GM23338 (cell line): ENCODE data around the gene KIAA1755. TPM values are rescaled to one million over a fixed set of nuclear protein-coding genes. Genes with fewer than 3 reads are reported as not detected.

Experiments used
- ATAC-seq: fragments of 200-7000 bp; cut with Tn5 transposase; 3 replicates; pipeline ENCODE4 v1.9.1; 2020
- DNase-seq: peaks from one replicate; pipeline ENCODE4 v3.0.0-alpha.2; 2015; ENCODE audit warnings: low spot score
- H2AFZ ChIP-seq: fragments of 200-600 bp; sonication (generic); 2 replicates; pipeline ENCODE4 v1.8.0; 2016; ENCODE audit warnings: antibody characterized with exemption, mild to moderate bottlenecking, moderate library complexity
- H3F3A ChIP-seq: fragments of 200-600 bp; sonication (generic); replicated peaks from 2 replicates; pipeline ENCODE4 v1.8.0; 2017; ENCODE audit warnings: antibody characterized with exemption, mixed run types, low read depth
- H3K27ac ChIP-seq: fragments of 200-600 bp; sonication (generic); 2 replicates; pipeline ENCODE4 v1.6.1; 2016; ENCODE audit warnings: low read depth
- H3K27me3 ChIP-seq: fragments of 200-600 bp; sonication (generic); 2 replicates; pipeline ENCODE4 v1.8.0; 2016; ENCODE audit warnings: mild to moderate bottlenecking, mixed run types, moderate library complexity; ENCODE audit not compliant: insufficient read depth
- H3K36me3 ChIP-seq: fragments of 200-600 bp; sonication (generic); 2 replicates; pipeline ENCODE4 v1.8.0; 2016; ENCODE audit warnings: mild to moderate bottlenecking; ENCODE audit not compliant: insufficient read depth
- H3K4me1 ChIP-seq: fragments of 200-600 bp; sonication (generic); 2 replicates; pipeline ENCODE4 v1.8.0; 2016; ENCODE audit warnings: mild to moderate bottlenecking, moderate library complexity; ENCODE audit not compliant: insufficient read depth
- H3K4me2 ChIP-seq: fragments of 200-600 bp; sonication (generic); 2 replicates; pipeline ENCODE4 v1.7.1; 2017; ENCODE audit warnings: mixed run types
- H3K4me3 ChIP-seq: fragments of 200-600 bp; sonication (generic); 2 replicates; pipeline ENCODE4 v1.6.1; 2016; ENCODE audit warnings: mixed run types
- H3K79me2 ChIP-seq: fragments of 200-600 bp; sonication (generic); replicated peaks from 2 replicates; pipeline ENCODE4 v1.8.0; 2017; ENCODE audit warnings: mild to moderate bottlenecking; ENCODE audit not compliant: insufficient read depth
- H3K9me2 ChIP-seq: fragments of 200-600 bp; sonication (generic); 2 replicates; pipeline ENCODE4 v1.8.0; 2017; ENCODE audit not compliant: insufficient read depth
- H4K20me1 ChIP-seq: fragments of 200-600 bp; sonication (generic); replicated peaks from 2 replicates; pipeline ENCODE4 v1.8.0; 2017; ENCODE audit warnings: mild to moderate bottlenecking; ENCODE audit not compliant: insufficient read depth
- H3K27ac Mint-ChIP-seq: 2 replicates; pipeline ENCODE4 v1.8.0; 2020; ENCODE audit warnings: inconsistent platforms, mild to moderate bottlenecking, moderate library complexity, mixed read lengths
- H3K27me3 Mint-ChIP-seq: 3 replicates; pipeline ENCODE4 v1.8.0; 2022; ENCODE audit warnings: low read depth, mild to moderate bottlenecking, moderate library complexity, mixed read lengths, inconsistent platforms; ENCODE audit not compliant: insufficient read depth, poor library complexity
- H3K36me3 Mint-ChIP-seq: 3 replicates; pipeline ENCODE4 v1.8.0; 2021; ENCODE audit warnings: low read depth, mild to moderate bottlenecking, inconsistent platforms, moderate library complexity, mixed read lengths
- H3K4me1 Mint-ChIP-seq: 3 replicates; pipeline ENCODE4 v1.8.0; 2020; ENCODE audit warnings: mild to moderate bottlenecking, inconsistent platforms, mixed read lengths
- H3K4me3 Mint-ChIP-seq: 3 replicates; pipeline ENCODE4 v1.8.0; 2021; ENCODE audit warnings: moderate library complexity, mild to moderate bottlenecking, inconsistent platforms, mixed read lengths
- H3K9me3 Mint-ChIP-seq: 3 replicates; pipeline ENCODE4 v1.8.0; 2020; ENCODE audit warnings: moderate library complexity, mild to moderate bottlenecking, inconsistent platforms, mixed read lengths
- STAT1 ChIP-seq: IDR thresholded peaks from one replicate; pipeline ENCODE4 v1.6.1; 2016; ENCODE audit warnings: antibody characterized with exemption; ENCODE audit not compliant: unreplicated experiment
- polyA plus RNA-seq: library from polyadenylated mRNA; unstranded; fragments of >200 nt; fragmentation: Nextera tagmentation; extraction: Ambion mirVana; gene quantifications from 2 replicates; pipeline ENCODE4 v1.2.1, GENCODE V29; 2016
- total RNA-seq: library from RNA; depleted of rRNA; stranded (reverse); fragments of >200 nt; shearing (Covaris generic); gene quantifications from 2 replicates; pipeline ENCODE4 v1.2.3, GENCODE V29; 2014
- TF ChIP-seq, protein P1 (sequence below): fragments of 250-450 bp; sonication (Bioruptor Pico); IDR thresholded peaks from 2 replicates; pipeline ENCODE4 v1.5.0; 2020; ENCODE audit warnings: mild to moderate bottlenecking, moderate library complexity
- TF ChIP-seq, protein P2 (sequence below): IDR thresholded peaks from one replicate; pipeline ENCODE4 v1.6.1; 2018; ENCODE audit warnings: antibody characterized with exemption; ENCODE audit not compliant: unreplicated experiment
- TF ChIP-seq, protein P3 (sequence below), 2 experiments: fragments of 200-600 bp in 1 of 2; sonication (generic) in 1 of 2; conservative IDR thresholded peaks; 2 replicates each; pipeline versions ENCODE4 v1.5.1 to v1.6.1; 2016 to 2017; ENCODE audit warnings: antibody characterized with exemption in 2 of 2, low read depth in 2 of 2, mild to moderate bottlenecking in 2 of 2, moderate library complexity in 1 of 2

KIAA1755 gene
- total and polyA plus RNA-seq, 2 experiments from 2014 or later: 0.28 TPM; not detected in 1

DNA sequence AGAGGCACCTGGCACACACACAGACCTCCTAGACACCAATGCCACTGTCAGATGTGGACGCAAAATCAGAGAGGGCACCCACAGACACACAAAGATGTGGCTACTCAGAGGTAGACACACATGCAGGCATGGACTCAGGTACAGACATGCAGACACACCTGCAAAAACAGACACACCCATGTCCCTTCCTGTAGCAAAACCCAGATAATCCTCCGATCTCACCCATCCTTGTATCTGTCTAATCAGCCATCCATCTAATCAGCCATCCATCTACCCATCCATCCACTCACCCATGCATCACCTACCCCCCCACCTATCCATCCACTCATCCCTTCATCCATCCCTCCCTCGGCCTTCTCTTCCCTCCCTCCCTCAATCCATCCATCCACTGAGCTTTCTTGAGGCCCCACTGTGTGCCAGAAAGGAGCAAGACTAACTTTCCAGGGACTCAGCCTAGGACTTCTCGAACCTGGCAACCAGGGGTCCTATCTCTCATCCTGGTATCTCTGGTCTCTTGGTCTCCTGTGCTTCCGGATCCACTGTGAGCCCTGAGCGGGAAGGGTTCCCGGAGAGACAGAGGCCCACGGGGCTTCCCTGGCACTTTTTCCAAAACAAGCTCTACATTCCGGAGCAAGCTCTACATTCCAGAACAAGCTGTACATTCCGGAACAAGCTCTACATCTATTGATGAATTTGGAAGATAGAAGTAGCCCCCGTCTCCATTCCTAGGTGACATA lies 94.4 kb downstream of the KIAA1755 start:
- H3K27me3 ChIP-seq: no peaks in the 10 kb centered on the region
- no peaks in the 10 kb centered on the region for H3F3A ChIP-seq
- H3K4me1 Mint-ChIP-seq: no peaks in the 10 kb centered on the region; the same call in 1 of the 3 replicates
- no peaks in the 10 kb centered on the region for H3K9me2 ChIP-seq
- ATAC-seq (no peak), DNase-seq (no peak)
- H3K36me3 Mint-ChIP-seq: no peaks in the 10 kb centered on the region
- peaks cover 6% of the 10 kb centered on the region for H3K27me3 Mint-ChIP-seq
- H3K27ac ChIP-seq: no peak overlapping the region
- no peak overlapping the region for H2AFZ ChIP-seq
- TF ChIP-seq STAT1: no peak
- TF ChIP-seq, protein P1, sequence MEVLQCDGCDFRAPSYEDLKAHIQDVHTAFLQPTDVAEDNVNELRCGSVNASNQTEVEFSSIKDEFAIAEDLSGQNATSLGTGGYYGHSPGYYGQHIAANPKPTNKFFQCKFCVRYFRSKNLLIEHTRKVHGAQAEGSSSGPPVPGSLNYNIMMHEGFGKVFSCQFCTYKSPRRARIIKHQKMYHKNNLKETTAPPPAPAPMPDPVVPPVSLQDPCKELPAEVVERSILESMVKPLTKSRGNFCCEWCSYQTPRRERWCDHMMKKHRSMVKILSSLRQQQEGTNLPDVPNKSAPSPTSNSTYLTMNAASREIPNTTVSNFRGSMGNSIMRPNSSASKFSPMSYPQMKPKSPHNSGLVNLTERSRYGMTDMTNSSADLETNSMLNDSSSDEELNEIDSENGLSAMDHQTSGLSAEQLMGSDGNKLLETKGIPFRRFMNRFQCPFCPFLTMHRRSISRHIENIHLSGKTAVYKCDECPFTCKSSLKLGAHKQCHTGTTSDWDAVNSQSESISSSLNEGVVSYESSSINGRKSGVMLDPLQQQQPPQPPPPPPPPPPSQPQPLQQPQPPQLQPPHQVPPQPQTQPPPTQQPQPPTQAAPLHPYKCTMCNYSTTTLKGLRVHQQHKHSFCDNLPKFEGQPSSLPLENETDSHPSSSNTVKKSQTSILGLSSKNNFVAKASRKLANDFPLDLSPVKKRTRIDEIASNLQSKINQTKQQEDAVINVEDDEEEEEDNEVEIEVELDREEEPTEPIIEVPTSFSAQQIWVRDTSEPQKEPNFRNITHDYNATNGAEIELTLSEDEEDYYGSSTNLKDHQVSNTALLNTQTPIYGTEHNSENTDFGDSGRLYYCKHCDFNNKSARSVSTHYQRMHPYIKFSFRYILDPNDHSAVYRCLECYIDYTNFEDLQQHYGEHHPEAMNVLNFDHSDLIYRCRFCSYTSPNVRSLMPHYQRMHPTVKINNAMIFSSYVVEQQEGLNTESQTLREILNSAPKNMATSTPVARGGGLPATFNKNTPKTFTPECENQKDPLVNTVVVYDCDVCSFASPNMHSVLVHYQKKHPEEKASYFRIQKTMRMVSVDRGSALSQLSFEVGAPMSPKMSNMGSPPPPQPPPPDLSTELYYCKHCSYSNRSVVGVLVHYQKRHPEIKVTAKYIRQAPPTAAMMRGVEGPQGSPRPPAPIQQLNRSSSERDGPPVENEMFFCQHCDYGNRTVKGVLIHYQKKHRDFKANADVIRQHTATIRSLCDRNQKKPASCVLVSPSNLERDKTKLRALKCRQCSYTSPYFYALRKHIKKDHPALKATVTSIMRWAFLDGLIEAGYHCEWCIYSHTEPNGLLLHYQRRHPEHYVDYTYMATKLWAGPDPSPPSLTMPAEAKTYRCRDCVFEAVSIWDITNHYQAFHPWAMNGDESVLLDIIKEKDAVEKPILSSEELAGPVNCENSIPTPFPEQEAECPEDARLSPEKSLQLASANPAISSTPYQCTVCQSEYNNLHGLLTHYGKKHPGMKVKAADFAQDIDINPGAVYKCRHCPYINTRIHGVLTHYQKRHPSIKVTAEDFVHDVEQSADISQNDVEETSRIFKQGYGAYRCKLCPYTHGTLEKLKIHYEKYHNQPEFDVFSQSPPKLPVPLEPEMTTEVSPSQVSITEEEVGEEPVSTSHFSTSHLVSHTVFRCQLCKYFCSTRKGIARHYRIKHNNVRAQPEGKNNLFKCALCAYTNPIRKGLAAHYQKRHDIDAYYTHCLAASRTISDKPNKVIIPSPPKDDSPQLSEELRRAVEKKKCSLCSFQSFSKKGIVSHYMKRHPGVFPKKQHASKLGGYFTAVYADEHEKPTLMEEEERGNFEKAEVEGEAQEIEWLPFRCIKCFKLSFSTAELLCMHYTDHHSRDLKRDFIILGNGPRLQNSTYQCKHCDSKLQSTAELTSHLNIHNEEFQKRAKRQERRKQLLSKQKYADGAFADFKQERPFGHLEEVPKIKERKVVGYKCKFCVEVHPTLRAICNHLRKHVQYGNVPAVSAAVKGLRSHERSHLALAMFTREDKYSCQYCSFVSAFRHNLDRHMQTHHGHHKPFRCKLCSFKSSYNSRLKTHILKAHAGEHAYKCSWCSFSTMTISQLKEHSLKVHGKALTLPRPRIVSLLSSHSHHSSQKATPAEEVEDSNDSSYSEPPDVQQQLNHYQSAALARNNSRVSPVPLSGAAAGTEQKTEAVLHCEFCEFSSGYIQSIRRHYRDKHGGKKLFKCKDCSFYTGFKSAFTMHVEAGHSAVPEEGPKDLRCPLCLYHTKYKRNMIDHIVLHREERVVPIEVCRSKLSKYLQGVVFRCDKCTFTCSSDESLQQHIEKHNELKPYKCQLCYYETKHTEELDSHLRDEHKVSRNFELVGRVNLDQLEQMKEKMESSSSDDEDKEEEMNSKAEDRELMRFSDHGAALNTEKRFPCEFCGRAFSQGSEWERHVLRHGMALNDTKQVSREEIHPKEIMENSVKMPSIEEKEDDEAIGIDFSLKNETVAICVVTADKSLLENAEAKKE (CRISPR knock-in tag): no peak
- TF ChIP-seq, protein P2, sequence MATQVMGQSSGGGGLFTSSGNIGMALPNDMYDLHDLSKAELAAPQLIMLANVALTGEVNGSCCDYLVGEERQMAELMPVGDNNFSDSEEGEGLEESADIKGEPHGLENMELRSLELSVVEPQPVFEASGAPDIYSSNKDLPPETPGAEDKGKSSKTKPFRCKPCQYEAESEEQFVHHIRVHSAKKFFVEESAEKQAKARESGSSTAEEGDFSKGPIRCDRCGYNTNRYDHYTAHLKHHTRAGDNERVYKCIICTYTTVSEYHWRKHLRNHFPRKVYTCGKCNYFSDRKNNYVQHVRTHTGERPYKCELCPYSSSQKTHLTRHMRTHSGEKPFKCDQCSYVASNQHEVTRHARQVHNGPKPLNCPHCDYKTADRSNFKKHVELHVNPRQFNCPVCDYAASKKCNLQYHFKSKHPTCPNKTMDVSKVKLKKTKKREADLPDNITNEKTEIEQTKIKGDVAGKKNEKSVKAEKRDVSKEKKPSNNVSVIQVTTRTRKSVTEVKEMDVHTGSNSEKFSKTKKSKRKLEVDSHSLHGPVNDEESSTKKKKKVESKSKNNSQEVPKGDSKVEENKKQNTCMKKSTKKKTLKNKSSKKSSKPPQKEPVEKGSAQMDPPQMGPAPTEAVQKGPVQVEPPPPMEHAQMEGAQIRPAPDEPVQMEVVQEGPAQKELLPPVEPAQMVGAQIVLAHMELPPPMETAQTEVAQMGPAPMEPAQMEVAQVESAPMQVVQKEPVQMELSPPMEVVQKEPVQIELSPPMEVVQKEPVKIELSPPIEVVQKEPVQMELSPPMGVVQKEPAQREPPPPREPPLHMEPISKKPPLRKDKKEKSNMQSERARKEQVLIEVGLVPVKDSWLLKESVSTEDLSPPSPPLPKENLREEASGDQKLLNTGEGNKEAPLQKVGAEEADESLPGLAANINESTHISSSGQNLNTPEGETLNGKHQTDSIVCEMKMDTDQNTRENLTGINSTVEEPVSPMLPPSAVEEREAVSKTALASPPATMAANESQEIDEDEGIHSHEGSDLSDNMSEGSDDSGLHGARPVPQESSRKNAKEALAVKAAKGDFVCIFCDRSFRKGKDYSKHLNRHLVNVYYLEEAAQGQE: no peak
- TF ChIP-seq, protein P3, sequence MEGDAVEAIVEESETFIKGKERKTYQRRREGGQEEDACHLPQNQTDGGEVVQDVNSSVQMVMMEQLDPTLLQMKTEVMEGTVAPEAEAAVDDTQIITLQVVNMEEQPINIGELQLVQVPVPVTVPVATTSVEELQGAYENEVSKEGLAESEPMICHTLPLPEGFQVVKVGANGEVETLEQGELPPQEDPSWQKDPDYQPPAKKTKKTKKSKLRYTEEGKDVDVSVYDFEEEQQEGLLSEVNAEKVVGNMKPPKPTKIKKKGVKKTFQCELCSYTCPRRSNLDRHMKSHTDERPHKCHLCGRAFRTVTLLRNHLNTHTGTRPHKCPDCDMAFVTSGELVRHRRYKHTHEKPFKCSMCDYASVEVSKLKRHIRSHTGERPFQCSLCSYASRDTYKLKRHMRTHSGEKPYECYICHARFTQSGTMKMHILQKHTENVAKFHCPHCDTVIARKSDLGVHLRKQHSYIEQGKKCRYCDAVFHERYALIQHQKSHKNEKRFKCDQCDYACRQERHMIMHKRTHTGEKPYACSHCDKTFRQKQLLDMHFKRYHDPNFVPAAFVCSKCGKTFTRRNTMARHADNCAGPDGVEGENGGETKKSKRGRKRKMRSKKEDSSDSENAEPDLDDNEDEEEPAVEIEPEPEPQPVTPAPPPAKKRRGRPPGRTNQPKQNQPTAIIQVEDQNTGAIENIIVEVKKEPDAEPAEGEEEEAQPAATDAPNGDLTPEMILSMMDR (conservative IDR thresholded peaks at IDR 0.05; ENCODE audit: low read depth in 2 of 2): no peak
- no peaks in the 10 kb centered on the region for H3K79me2 ChIP-seq
- no peaks in the 10 kb centered on the region for H4K20me1 ChIP-seq
- H3K4me1 ChIP-seq: no peaks in the 10 kb centered on the region
- H3K27ac Mint-ChIP-seq: no peak overlapping the region
- no peak overlapping the region; the same call in 2 of the 3 replicates for H3K4me3 Mint-ChIP-seq
- no peaks in the 10 kb centered on the region for H3K36me3 ChIP-seq
- H3K9me3 Mint-ChIP-seq: no peaks in the 10 kb centered on the region
- H3K4me2 ChIP-seq: no peak overlapping the region
- H3K4me3 ChIP-seq: no peak overlapping the region
